ENCODE measurements around the gene VPS37C. TPM values are rescaled to one million over a fixed set of nuclear protein-coding genes. Genes with fewer than 3 reads are reported as not detected.
A peak's percentile ranks its signal among the peaks of the same experiment; 100 is the strongest.

Gene VPS37C
- total RNA-seq, 1 donor from 2014 or later: 8.7 TPM

- TF ChIP-seq CTCF (IDR thresholded peaks at IDR 0.05; ENCODE audit: insufficient read depth, low read length, severe bottlenecking): no peak
- no peak for DNase-seq (ENCODE audit: low read depth)
Observed at GRCh38 chr11:61126256-61126655, 35.0 kb downstream of the VPS37C start.

GRCh38 chr11:61125310-61125684 lies 35.9 kb downstream of the VPS37C start:
- Histone ChIP-seq H3K4me3 (ENCODE audit: low read depth, low read length) (no peak overlapping the region), H3K36me3 (ENCODE audit: control insufficient read depth, insufficient read depth, low read length) (peaks cover 1% of the 10 kb centered on the region), H3K27me3 (ENCODE audit: control insufficient read depth, insufficient read depth, low read length) (no peaks in the 10 kb centered on the region)
- FAIRE-seq (no peak), DNase-seq (ENCODE audit: low read depth) (no peak)
- no peak for TF ChIP-seq CTCF (IDR thresholded peaks at IDR 0.05; ENCODE audit: insufficient read depth, low read length, severe bottlenecking)

More at GRCh38 chr11:61126256-61126655, 35.0 kb downstream of the VPS37C start:
- Histone ChIP-seq H3K4me3 (ENCODE audit: low read depth, low read length) (no peak overlapping the region), H3K36me3 (ENCODE audit: control insufficient read depth, insufficient read depth, low read length) (peaks cover 1% of the 10 kb centered on the region), H3K27me3 (ENCODE audit: control insufficient read depth, insufficient read depth, low read length) (no peaks in the 10 kb centered on the region)
- no peak for FAIRE-seq

GRCh38 chr11:61124574-61125309 lies 36.5 kb downstream of the VPS37C start:
- DNase-seq (ENCODE audit: low read depth) (peak; percentile 10), FAIRE-seq (no peak)
- H3K27me3 ChIP-seq (ENCODE audit: control insufficient read depth, insufficient read depth, low read length): no peaks in the 10 kb centered on the region
- TF ChIP-seq CTCF (IDR thresholded peaks at IDR 0.05; ENCODE audit: insufficient read depth, low read length, severe bottlenecking): no peak
- no peak overlapping the region for H3K4me3 ChIP-seq (ENCODE audit: low read depth, low read length)
- peaks cover 1% of the 10 kb centered on the region for H3K36me3 ChIP-seq (ENCODE audit: control insufficient read depth, insufficient read depth, low read length)

- Histone ChIP-seq H3K27me3 (ENCODE audit: control insufficient read depth, insufficient read depth, low read length) (peaks cover 2% of the 10 kb centered on the region), H3K4me3 (ENCODE audit: low read depth, low read length) (no peak overlapping the region), H3K36me3 (ENCODE audit: control insufficient read depth, insufficient read depth, low read length) (peaks cover 1% of the 10 kb centered on the region)
- FAIRE-seq: no peak
- TF ChIP-seq CTCF (IDR thresholded peaks at IDR 0.05; ENCODE audit: insufficient read depth, low read length, severe bottlenecking): no peak
- DNase-seq (ENCODE audit: low read depth): no peak
Observed at GRCh38 chr11:61123775-61124571, 37.3 kb downstream of the VPS37C start.

GRCh38 chr11:61122761-61123160 lies 38.5 kb downstream of the VPS37C start:
- TF ChIP-seq CTCF (IDR thresholded peaks at IDR 0.05; ENCODE audit: insufficient read depth, low read length, severe bottlenecking): no peak
- DNase-seq (ENCODE audit: low read depth) (no peak), FAIRE-seq (no peak)
- Histone ChIP-seq H3K36me3 (ENCODE audit: control insufficient read depth, insufficient read depth, low read length) (peaks cover 1% of the 10 kb centered on the region), H3K4me3 (ENCODE audit: low read depth, low read length) (no peak overlapping the region), H3K27me3 (ENCODE audit: control insufficient read depth, insufficient read depth, low read length) (peaks cover 2% of the 10 kb centered on the region)

Measured in bronchial epithelial cell (primary cell).